SIG-M5 treated with dmso at 0.1 percent for 504 hours (cell line): ENCODE data around the gene SV2A.

Experiments
- DNase-seq: peaks from one replicate; lab custom pipeline; 2025; ENCODE audit not compliant: unreplicated experiment; lab: John Stamatoyannopoulos, UW

Gene SV2A

GRCh38 chr1:149931212-149931790 lies 13.7 kb upstream of the SV2A start:
- peak; percentile 97 for DNase-seq

- no peak for DNase-seq
These were observed 12.2 kb upstream of the SV2A start for GRCh38 chr1:149929856-149930255.

DNA sequence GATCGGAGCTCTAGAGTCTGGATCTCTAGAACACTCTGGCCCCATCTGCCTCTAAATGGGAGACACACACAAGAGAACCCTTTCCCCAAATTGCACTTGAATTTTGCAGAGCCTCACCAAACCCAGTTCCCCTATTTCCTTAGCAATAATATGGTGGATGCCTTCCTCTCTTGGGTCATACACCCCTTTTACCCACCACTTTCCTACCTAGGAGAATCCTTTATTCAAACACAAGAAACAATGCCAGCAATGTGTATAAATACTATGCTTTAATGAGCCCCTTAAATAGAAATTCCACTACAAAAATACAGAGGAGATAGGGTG lies 10.7 kb upstream of the SV2A start:
- peak; percentile 82 for DNase-seq

DNA sequence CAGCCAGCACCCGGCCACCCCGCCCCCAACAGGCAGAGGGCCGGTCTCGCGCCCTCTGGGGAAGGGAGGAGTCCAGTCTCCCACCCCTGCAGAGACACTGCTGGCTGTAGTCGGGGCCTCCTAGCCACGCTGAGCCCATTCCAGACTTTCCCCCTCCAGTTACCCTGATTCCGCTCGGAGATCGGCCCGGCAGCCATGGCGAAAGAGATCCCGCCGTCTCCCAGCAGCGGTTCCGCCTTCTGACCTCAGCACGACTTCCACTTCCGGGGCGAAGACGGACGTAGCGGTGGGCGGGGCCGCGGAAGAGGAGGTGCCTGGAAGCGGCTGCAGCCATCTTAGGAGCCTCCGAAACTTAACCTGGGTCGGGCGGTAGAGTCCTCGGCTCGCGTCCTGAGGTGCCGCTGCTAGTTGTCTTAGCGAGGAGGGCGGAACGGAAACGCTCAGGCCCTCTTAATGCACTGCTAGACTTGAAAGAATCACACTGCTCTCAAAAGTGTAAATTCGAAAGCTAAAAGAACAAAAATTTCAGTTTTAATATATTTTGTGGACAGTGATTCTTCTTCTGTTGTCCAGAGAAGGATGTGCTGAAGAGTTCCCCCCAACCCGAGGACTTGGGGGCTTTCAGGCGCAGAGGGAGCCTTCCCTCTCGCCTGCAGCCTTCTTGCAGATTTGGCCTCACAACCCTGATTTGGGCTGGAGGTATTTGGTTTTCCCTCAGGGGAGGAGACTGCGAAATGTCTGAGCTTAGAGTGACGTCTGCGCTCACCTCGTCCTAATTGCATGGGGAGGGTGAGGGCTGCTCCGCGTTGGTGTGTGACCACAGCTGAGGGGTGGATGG lies 10.1 kb upstream of the SV2A start, which contains the start of gene SF3B4:
SF3B4 (minus strand) TSS at position 241 of the 838 bp plus-strand sequence; CDS start at position 197, 44 bp downstream.
- peak; percentile 99 for DNase-seq

GRCh38 chr1:149927056-149927562 lies 9.5 kb upstream of the SV2A start:
- DNase-seq = peak; percentile 31

DNA sequence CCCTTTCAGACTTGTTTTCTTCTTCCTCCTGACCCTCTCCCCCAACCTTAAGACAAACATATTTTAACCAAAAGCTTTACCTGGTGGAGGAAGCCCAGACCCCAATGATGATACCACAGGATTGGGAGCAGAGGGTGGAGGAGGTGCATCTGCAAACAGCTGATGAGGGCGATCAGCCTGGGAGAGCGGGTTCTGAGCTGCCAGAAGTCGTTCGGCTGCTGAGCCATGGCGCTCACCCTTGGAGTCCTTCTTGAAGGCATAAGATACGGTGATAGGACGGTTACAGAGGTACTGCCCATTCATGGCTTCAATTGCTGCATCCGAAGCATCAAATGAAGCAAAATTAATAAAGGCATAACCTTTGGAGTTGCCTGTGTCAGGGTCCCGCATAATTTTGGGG lies 8.7 kb upstream of the SV2A start:
- no peak for DNase-seq

DNA sequence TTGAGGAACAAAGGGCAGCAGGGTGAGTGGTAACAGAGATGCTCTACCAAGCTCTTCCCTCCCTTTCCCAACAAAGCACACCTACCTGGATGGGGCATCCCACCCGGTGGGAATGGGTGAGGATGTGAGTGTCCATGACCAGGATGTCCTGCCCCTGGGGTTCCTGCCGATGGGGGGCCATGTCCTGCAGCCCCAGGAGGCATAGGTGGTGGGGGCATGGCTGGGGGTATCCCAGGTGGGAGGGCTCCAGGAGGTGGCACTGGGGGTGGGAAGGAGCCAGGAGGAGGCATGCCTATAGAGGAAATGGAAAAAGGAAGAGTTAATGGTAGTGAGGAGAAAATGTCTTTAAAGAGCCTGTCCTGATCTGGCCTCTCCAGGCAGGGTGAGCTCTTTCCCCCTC lies 8.1 kb upstream of the SV2A start:
- no peak for DNase-seq

- no peak for DNase-seq
These were observed 7.7 kb upstream of the SV2A start for GRCh38 chr1:149925345-149925744.

GRCh38 chr1:149923626-149924025 lies 6.0 kb upstream of the SV2A start:
- DNase-seq = no peak

DNA sequence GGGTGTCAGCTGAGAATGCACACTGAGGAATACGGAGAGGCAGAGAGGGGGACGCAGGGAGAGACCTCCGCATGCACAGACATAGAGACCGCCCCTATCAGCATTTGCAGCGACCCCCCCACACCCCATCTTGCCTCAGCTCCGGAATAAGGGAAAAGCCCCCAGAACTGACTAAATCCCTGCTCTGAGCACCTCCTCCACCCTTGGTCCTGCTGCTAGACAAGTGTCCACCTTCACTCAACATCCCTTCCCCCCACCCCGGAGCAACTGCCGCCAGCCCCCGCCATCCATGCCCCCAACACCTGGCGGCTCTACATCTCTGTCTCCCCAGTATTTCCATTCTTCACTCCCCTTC lies 769 bp downstream of the SV2A start:
- no peak for DNase-seq

DNA sequence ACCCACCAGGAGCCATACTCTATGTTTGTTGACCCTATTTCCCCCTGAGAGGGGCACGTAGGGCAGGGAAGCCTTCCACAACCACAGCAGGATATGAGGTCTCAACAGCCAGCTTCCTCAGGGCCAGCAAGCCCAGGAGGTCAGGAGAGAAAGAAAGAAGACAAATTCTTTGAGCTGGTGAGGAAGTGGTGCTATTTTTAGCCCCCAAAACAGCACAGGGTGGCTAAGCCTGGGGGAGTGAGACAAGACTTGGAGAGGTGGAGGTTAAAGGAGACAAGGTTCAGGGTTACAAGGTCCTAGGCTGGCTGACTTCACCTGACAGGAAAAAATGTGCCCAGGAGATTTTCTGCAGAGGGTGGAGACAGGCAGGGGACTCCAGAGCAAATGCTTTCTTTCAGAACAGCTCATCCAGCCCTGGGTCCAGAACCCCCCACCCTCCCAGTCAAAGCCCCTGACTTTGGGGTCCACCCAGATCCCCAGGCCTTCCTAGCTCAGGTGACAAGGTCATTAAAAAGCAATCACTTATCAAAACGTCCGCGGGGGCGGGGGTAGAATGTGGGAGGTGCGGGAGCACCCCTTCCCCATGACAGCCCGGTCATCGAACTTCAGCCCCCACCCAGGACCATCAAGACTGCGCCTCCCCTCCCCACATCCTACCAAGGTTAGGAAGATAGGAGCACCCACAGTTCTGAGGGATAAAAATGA lies 1.3 kb downstream of the SV2A start:
- no peak for DNase-seq

- no peak for DNase-seq
These were observed 2.0 kb downstream of the SV2A start for GRCh38 chr1:149915429-149916192.

GRCh38 chr1:149914545-149914944 lies 3.1 kb downstream of the SV2A start:
- DNase-seq = no peak

DNA sequence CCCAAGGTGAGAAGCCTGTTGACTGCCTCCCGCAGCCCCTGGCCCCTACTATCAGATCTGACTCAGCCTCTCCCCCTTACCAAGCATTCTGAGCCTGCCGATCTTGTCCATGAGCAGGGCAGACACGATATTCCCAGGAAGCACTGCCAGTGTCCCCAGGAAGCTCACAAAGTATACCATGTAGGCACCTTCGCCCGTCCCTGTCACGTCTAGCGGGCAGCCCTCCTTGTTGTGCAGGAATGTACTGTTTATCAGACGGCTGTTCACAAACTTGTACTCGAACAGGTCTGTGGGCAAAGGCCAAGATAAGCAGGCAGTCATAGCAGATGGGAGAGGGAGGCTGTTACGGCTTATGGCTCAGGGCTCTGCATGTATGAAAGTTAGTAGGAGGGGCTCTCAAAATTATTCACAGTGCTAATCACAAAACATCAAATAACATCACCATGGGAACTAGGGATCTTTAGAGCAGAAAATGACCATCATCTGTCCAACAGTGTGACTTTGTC lies 11.0 kb downstream of the SV2A start:
- DNase-seq = no peak

DNA sequence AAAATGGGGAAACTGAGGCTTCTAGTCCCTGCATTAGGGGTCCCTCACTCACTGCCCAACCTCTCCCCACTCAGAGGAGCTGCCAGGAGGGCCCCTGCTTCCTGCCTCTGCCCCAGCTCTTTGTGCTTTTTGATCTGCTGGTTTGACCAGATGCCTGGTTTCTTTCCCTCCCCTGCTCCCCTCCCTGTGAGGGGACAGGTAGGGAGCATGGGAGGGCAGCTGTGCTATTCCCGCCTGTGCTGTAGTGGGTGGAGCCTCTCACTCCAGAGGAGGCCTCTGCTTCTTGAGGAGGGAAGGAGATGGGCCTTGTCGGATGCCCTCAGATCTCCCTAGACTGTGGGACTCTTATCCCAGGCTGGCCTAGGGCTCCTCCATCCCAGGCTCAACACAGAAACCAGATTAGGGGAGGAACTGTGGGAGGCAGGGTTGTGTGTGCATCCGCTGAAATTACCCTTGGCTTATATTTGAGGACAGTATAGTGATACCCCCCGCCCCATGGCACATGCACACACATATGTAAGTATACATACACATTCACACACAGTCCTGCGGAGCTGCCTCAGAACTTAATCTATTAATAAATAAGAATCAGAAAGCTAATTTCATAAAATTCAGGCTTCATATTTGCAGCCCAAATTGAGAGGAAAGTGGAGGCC lies 13.7 kb downstream of the SV2A start:
- no peak for DNase-seq

- DNase-seq = peak; percentile 94
These were observed 18.0 kb downstream of the SV2A start, which contains the start of gene BOLA1 for GRCh38 chr1:149899460-149900284. TSS of gene BOLA1 (plus strand) at chr1:149899568. CDS start at chr1:149900060, 492 bp downstream.

DNA sequence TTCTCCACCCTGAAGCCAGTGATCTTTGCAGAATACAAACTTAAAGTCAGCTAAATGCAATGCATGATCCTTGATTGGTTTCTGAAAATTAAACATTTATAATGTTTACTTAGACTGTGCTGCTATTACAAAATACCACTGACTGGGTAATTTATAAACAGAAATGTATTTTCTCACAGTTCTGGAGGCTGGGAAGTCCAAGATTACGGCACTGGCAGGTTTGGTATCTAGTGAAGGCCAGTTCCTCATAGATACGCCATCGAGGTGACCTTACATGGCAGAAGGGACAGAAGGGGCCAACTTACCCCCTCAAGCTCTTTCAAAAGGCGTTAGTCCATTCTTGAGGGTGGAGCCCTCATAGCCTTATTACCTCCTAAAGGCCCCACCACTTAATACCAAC lies 21.1 kb downstream of the SV2A start:
- no peak for DNase-seq

GRCh38 chr1:149888999-149889289 lies 28.7 kb downstream of the SV2A start:
- peak; percentile 66 for DNase-seq

- DNase-seq = peak; percentile 99
These were observed 29.2 kb downstream of the SV2A start for GRCh38 chr1:149888247-149888998.
